ENCODE data around the gene TPM4. TPM values are rescaled to one million over a fixed set of nuclear protein-coding genes. Genes with fewer than 3 reads are reported as not detected.

The TPM4 gene
- polyA plus RNA-seq, 1 donor from 2014 or later: 119 TPM

DNA sequence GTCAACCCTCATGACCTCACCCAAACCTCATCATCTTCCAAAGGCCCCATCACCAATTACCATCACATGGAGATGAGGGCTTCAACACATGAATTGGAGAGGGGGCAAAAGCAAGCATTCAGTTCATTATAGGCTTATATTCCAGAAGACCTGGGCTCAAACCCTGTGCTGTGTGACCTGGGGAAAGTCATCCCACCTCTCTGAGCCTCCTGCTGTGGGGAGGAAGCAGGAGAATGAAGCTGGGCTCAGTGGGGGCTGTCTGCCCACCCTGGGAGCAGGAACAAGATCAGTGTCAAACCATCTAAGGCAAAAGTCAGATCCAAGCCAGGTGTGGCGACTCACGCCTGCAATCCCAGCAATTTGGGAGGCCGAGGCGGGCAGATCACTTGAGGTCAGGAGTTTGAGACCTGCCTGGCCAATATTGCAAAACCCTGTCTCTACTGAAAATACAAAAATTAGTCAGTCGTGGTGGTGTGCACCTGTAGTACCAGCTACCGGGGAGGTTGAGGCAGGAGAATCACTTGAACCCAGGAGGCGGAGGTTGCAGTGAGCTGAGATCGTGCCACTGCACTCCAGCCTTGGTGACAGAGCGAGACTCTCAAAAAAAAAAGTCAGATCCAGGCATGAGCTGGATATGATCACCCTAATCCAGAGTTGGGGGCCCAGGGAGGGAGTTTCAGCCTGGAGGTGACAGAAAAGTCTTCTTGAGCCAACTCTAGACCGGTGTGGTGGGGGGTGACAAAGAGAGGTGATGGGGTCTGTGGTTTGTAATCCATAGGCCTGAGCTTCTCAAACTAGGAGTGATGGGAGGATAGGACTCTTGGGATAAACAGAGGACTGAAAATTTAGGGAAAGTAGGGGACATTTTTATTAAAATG is 1.6 kb upstream of the TPM4 start:
- Histone ChIP-seq H3K9ac (ENCODE audit: low read length) (no peak overlapping the region), H3K9me2 (ENCODE audit: insufficient read depth, low read length) (no peaks in the 10 kb centered on the region), H3K9me3 (ENCODE audit: low read length) (no peaks in the 10 kb centered on the region), H4K20me1 (ENCODE audit: insufficient read depth) (no peaks in the 10 kb centered on the region), H3K4me3 (ENCODE audit: low read length) (no peak overlapping the region), H3F3A (ENCODE audit: insufficient read depth, low read length, poor library complexity, severe bottlenecking) (peaks cover 6% of the 10 kb centered on the region), H3K27ac (ENCODE audit: low read length) (no peak overlapping the region), H3K4me2 (ENCODE audit: low read length) (no peak overlapping the region), H3K27me3 (ENCODE audit: insufficient read depth, low read depth, low read length) (no peaks in the 10 kb centered on the region), H3K79me2 (replicated peaks; ENCODE audit: insufficient read depth, low read length) (peaks cover 25% of the 10 kb centered on the region), H3K36me3 (ENCODE audit: insufficient read depth, low read length) (no peaks in the 10 kb centered on the region), H2AFZ (ENCODE audit: low read depth, low read length) (no peak overlapping the region)
- TF ChIP-seq, protein P1, sequence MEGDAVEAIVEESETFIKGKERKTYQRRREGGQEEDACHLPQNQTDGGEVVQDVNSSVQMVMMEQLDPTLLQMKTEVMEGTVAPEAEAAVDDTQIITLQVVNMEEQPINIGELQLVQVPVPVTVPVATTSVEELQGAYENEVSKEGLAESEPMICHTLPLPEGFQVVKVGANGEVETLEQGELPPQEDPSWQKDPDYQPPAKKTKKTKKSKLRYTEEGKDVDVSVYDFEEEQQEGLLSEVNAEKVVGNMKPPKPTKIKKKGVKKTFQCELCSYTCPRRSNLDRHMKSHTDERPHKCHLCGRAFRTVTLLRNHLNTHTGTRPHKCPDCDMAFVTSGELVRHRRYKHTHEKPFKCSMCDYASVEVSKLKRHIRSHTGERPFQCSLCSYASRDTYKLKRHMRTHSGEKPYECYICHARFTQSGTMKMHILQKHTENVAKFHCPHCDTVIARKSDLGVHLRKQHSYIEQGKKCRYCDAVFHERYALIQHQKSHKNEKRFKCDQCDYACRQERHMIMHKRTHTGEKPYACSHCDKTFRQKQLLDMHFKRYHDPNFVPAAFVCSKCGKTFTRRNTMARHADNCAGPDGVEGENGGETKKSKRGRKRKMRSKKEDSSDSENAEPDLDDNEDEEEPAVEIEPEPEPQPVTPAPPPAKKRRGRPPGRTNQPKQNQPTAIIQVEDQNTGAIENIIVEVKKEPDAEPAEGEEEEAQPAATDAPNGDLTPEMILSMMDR (IDR thresholded peaks at IDR 0.05; ENCODE audit: poor library complexity, severe bottlenecking): no peak
- TF ChIP-seq SMC3 (conservative IDR thresholded peaks at IDR 0.05; ENCODE audit: poor library complexity): no peak

DNA sequence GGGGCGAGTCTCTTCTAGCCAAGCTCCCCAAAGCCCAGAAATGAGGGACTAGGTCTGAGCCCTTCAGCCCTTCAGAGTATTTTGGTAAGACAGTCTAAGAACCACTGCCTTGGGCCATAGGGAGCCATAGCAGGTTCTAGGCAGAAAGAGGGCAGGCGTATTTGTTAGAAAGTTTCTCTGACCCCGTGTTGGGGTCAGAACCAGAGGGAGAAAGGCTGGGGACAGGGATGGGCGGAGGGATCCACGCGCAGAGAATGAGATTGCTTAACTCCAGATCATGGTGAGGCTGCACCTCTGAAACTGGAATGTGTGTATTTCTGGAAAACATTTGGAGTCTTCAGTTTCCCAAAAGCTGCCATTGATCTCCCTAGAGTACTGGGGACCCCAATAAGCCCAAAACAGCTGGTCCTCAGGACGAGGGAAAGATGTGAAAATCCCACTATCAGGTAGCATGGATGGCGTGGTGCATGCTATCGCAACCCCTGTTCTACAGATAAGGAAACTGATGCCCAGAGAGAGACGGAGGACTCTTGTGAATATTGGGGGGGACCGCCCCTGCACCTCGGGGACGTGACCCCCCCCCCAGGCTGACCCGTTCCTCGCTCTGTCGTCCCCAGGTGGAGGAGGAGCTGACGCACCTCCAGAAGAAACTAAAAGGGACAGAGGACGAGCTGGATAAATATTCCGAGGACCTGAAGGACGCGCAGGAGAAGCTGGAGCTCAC is 703 bp upstream of the TPM4 start:
- no peaks in the 10 kb centered on the region for H4K20me1 ChIP-seq (ENCODE audit: insufficient read depth)
- no peaks in the 10 kb centered on the region for H3K36me3 ChIP-seq (ENCODE audit: insufficient read depth, low read length)
- H3K4me3 ChIP-seq (ENCODE audit: low read length): peak overlapping the region; percentile 93
- peaks cover 34% of the 10 kb centered on the region for H3K79me2 ChIP-seq (replicated peaks; ENCODE audit: insufficient read depth, low read length)
- peak overlapping the region; percentile 96 for H3K9ac ChIP-seq (ENCODE audit: low read length)
- H3K4me2 ChIP-seq (ENCODE audit: low read length): peak overlapping the region; percentile 14
- H3K9me2 ChIP-seq (ENCODE audit: insufficient read depth, low read length): no peaks in the 10 kb centered on the region
- no peak for TF ChIP-seq EP300 (conservative IDR thresholded peaks at IDR 0.05; ENCODE audit: poor library complexity, severe bottlenecking)
- TF ChIP-seq POLR2AphosphoS5 (IDR thresholded peaks at IDR 0.05): no peak
- TF ChIP-seq, protein P2, sequence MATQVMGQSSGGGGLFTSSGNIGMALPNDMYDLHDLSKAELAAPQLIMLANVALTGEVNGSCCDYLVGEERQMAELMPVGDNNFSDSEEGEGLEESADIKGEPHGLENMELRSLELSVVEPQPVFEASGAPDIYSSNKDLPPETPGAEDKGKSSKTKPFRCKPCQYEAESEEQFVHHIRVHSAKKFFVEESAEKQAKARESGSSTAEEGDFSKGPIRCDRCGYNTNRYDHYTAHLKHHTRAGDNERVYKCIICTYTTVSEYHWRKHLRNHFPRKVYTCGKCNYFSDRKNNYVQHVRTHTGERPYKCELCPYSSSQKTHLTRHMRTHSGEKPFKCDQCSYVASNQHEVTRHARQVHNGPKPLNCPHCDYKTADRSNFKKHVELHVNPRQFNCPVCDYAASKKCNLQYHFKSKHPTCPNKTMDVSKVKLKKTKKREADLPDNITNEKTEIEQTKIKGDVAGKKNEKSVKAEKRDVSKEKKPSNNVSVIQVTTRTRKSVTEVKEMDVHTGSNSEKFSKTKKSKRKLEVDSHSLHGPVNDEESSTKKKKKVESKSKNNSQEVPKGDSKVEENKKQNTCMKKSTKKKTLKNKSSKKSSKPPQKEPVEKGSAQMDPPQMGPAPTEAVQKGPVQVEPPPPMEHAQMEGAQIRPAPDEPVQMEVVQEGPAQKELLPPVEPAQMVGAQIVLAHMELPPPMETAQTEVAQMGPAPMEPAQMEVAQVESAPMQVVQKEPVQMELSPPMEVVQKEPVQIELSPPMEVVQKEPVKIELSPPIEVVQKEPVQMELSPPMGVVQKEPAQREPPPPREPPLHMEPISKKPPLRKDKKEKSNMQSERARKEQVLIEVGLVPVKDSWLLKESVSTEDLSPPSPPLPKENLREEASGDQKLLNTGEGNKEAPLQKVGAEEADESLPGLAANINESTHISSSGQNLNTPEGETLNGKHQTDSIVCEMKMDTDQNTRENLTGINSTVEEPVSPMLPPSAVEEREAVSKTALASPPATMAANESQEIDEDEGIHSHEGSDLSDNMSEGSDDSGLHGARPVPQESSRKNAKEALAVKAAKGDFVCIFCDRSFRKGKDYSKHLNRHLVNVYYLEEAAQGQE (IDR thresholded peaks at IDR 0.05; ENCODE audit: borderline replicate concordance): no peak
- TF ChIP-seq RAD21 (conservative IDR thresholded peaks at IDR 0.05): no peak
- TF ChIP-seq, protein P1 (IDR thresholded peaks at IDR 0.05; ENCODE audit: poor library complexity, severe bottlenecking): no peak
- no peak for TF ChIP-seq TAF1 (IDR thresholded peaks at IDR 0.05; ENCODE audit: low read depth)
- no peak for TF ChIP-seq EZH2 (IDR thresholded peaks at IDR 0.05; ENCODE audit: borderline replicate concordance, insufficient read depth, low read length, poor library complexity, severe bottlenecking)
- no peak for TF ChIP-seq SMC3 (conservative IDR thresholded peaks at IDR 0.05; ENCODE audit: poor library complexity)
- TF ChIP-seq MXI1 (conservative IDR thresholded peaks at IDR 0.05; ENCODE audit: poor library complexity, severe bottlenecking): no peak
- peak overlapping the region; percentile 88 for H3K27ac ChIP-seq (ENCODE audit: low read length)
- H3F3A ChIP-seq (ENCODE audit: insufficient read depth, low read length, poor library complexity, severe bottlenecking): peaks cover 6% of the 10 kb centered on the region
- H3K9me3 ChIP-seq (ENCODE audit: low read length): no peaks in the 10 kb centered on the region
- H3K27me3 ChIP-seq (ENCODE audit: insufficient read depth, low read depth, low read length): no peaks in the 10 kb centered on the region
- peak overlapping the region; percentile 83 for H2AFZ ChIP-seq (ENCODE audit: low read depth, low read length)
